Ishikawa (cell line): ENCODE results near the gene CCDC144A.

ENCODE experiments used
- CEBPB ChIP-seq: IDR thresholded peaks from 2 replicates; pipeline ENCODE4 v1.6.1; 2012
- CREB1 ChIP-seq: IDR thresholded peaks from 2 replicates; pipeline ENCODE4 v1.6.1; 2012; ENCODE audit warnings: low read depth
- EGR1 ChIP-seq: IDR thresholded peaks from 2 replicates; pipeline ENCODE4 v1.6.1; 2012
- EP300 ChIP-seq: IDR thresholded peaks from 2 replicates; pipeline ENCODE4 v1.6.1; 2012; ENCODE audit warnings: borderline replicate concordance
- FOXM1 ChIP-seq: IDR thresholded peaks from 2 replicates; pipeline ENCODE4 v1.6.1; 2012; ENCODE audit warnings: low read depth, borderline replicate concordance
- NFIC ChIP-seq: IDR thresholded peaks from 2 replicates; pipeline ENCODE4 v1.6.1; 2012
- RAD21 ChIP-seq: IDR thresholded peaks from 2 replicates; pipeline ENCODE4 v1.6.1; 2012; ENCODE audit warnings: low read depth
- REST ChIP-seq: IDR thresholded peaks from 2 replicates; pipeline ENCODE4 v1.6.1; 2012; ENCODE audit warnings: low read depth, mild to moderate bottlenecking
- TAF1 ChIP-seq: IDR thresholded peaks from 2 replicates; pipeline ENCODE4 v1.6.1; 2012; ENCODE audit warnings: low read depth, mild to moderate bottlenecking
- TCF12 ChIP-seq: IDR thresholded peaks from 2 replicates; pipeline ENCODE4 v1.6.1; 2012; ENCODE audit warnings: low read depth
- TEAD4 ChIP-seq: IDR thresholded peaks from 2 replicates; pipeline ENCODE4 v1.6.1; 2012
- YY1 ChIP-seq: IDR thresholded peaks from 2 replicates; pipeline ENCODE4 v1.6.1; 2012; ENCODE audit warnings: low read depth
- ZBTB7A ChIP-seq: IDR thresholded peaks from 2 replicates; pipeline ENCODE4 v1.6.1; 2012; ENCODE audit warnings: low read depth
- TF ChIP-seq, protein P1 (sequence below): IDR thresholded peaks from 2 replicates; pipeline ENCODE4 v1.6.1; 2012
- TF ChIP-seq, protein P2 (sequence below): IDR thresholded peaks from 2 replicates; pipeline ENCODE4 v1.6.1; 2012

CCDC144A gene

DNA sequence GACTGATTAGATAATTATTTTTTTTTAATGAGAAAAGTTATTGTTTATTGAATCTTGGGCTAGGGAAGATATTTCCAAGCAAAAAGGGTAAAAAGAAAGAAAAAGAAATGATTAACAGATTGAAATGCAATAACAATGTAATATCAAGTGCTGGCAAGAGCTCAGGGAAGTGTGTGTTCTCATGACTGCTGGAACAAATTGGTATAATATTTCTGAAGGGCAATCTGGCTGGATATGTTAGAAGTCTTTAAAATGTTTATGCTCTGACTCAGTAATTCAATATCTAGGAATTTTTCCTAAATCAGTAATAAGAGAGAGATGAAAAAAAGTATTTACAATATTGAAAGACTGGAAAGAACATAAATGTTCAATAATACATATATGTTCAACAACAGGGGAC lies 28.8 kb upstream of the CCDC144A start:
- TF ChIP-seq REST = no peak
- TF ChIP-seq RAD21 = no peak
- TF ChIP-seq TAF1 = no peak
- TF ChIP-seq ZBTB7A = no peak

DNA sequence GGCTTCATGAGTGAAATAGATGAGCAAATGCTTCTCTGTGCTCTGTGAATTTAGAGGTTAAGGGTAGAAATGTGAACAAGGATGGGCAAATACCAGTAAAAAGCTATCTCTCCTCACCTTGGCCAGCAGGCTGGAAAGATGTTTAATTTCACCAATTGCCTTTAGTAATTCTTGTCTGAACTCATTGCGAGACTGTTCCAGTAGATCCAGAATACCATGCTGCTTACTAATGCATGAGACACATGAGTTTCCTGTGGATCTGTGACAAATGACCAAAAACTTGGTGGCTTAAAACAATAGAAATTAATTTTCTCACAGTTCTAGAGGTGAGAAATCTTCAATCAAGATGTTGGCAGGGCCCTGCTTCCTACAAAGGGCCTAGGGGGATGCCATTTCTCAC lies 27.1 kb upstream of the CCDC144A start:
- TF ChIP-seq EGR1 (no peak), REST (no peak), NFIC (no peak), ZBTB7A (no peak)
- TF ChIP-seq, protein P1, sequence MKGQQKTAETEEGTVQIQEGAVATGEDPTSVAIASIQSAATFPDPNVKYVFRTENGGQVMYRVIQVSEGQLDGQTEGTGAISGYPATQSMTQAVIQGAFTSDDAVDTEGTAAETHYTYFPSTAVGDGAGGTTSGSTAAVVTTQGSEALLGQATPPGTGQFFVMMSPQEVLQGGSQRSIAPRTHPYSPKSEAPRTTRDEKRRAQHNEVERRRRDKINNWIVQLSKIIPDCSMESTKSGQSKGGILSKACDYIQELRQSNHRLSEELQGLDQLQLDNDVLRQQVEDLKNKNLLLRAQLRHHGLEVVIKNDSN = no peak

- TF ChIP-seq TAF1 = no peak
- TF ChIP-seq, protein P2, sequence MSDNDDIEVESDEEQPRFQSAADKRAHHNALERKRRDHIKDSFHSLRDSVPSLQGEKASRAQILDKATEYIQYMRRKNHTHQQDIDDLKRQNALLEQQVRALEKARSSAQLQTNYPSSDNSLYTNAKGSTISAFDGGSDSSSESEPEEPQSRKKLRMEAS = no peak
- TF ChIP-seq ZBTB7A = no peak
- no peak for TF ChIP-seq TCF12
- TF ChIP-seq YY1 = no peak
- TF ChIP-seq, protein P1 = no peak
- no peak for TF ChIP-seq REST
- TF ChIP-seq FOXM1 = no peak
- TF ChIP-seq NFIC = no peak
- no peak for TF ChIP-seq TEAD4
- TF ChIP-seq EP300 = no peak
- TF ChIP-seq RAD21 = no peak
- TF ChIP-seq EGR1 = no peak
- no peak for TF ChIP-seq CEBPB
- TF ChIP-seq CREB1 = no peak
Observed at GRCh38 chr17:16676676-16677268, 13.3 kb upstream of the CCDC144A start.

DNA sequence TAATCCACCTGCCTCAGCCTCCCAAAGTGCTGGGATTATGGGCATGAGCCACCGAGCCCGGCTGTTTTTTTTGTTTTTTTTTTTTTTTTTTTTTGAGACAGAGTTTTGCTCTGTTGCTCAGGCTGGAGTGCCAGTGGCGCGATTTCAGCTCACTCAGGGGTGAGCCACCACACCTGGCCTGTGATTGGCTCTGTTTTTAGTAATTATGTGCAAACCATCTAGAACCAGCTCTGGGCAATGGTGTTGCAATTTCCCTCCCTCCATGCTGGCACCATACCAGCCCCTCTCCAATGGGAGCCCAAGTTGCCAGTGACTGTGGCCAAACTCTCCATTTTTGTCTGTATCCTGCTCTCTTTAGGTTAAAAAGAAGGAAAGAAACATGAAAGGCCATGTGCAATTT lies 4.0 kb upstream of the CCDC144A start:
- 0 out of 2 replicates have a peak, but pooled peaks have one; percentile 27 for TF ChIP-seq CEBPB

GRCh38 chr17:16751224-16751923 lies 61.3 kb downstream of the CCDC144A start:
- peak; percentile 59 for TF ChIP-seq RAD21

DNA sequence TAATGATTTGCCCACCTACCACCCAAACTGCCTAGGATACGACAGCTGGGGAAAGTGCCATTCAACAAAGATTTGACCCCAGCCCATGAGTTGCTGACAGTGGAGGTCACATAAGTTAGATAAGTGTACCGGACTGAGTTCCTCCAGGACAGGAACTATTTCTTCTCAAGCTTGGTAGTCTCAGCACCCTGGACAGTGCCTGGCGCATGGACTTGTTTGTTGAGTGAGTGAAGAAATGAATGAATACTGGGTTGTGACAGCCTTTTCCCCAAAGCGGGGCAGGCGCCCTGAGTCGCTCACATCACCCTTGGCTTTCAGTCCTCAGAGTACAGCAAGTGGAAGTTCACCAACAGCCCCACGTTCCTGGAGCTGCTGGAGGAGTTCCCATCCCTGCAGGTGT lies 122.1 kb downstream of the CCDC144A start:
- peak; percentile 83 for TF ChIP-seq REST
- TF ChIP-seq, protein P2 = 0 out of 2 replicates have a peak, but pooled peaks have one; percentile 28
